ENCODE data around the gene KLHL3.

DNA sequence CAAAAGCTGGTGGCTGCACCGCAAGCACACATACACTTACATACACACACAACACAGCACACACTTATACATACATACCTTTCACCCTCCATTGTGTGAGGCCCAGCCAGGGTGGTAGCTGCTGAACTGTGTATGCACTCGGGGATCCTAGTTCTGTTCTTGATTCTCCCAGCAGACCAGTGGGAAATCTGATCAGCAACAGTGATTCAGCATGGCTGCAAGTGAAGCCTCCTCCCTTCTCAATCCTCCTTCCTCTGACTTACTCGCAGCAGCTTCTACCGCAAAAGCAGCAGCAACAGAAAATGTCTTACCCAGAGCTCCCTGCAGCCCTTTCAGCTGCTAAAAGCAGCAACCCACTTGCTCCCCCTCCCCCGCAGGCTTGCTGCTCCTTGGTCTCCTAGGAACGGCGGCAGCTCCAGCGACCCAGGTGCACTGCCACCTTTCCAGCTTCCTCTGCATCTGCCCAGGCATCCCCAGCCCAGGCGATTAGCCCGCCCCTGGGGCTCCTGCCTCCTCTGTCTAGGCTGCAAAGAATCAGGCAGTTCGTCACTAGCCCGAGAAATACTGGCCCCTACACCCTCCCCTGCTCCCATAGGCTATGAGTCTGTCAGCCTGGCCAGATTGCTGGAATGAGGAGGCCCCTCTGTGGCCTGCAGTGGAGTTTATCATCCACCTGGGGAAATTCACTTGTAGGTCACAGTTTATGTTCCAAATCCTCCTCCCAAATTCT is at the start of gene KLHL3:
- TF ChIP-seq, protein P1, sequence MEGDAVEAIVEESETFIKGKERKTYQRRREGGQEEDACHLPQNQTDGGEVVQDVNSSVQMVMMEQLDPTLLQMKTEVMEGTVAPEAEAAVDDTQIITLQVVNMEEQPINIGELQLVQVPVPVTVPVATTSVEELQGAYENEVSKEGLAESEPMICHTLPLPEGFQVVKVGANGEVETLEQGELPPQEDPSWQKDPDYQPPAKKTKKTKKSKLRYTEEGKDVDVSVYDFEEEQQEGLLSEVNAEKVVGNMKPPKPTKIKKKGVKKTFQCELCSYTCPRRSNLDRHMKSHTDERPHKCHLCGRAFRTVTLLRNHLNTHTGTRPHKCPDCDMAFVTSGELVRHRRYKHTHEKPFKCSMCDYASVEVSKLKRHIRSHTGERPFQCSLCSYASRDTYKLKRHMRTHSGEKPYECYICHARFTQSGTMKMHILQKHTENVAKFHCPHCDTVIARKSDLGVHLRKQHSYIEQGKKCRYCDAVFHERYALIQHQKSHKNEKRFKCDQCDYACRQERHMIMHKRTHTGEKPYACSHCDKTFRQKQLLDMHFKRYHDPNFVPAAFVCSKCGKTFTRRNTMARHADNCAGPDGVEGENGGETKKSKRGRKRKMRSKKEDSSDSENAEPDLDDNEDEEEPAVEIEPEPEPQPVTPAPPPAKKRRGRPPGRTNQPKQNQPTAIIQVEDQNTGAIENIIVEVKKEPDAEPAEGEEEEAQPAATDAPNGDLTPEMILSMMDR (IDR thresholded peaks at IDR 0.05 in 4 of 5, conservative IDR thresholded peaks at IDR 0.05 in 1 of 5): no peak
- no peak for TF ChIP-seq POLR2A (IDR thresholded peaks at IDR 0.05)
